ENCODE measurements around the gene VPS51.
"Not testable (repeated sequence)": the region's sequence is repeated elsewhere in the genome, so short reads cannot be mapped to it uniquely, and the experiment has no call there.

Gene VPS51

DNA sequence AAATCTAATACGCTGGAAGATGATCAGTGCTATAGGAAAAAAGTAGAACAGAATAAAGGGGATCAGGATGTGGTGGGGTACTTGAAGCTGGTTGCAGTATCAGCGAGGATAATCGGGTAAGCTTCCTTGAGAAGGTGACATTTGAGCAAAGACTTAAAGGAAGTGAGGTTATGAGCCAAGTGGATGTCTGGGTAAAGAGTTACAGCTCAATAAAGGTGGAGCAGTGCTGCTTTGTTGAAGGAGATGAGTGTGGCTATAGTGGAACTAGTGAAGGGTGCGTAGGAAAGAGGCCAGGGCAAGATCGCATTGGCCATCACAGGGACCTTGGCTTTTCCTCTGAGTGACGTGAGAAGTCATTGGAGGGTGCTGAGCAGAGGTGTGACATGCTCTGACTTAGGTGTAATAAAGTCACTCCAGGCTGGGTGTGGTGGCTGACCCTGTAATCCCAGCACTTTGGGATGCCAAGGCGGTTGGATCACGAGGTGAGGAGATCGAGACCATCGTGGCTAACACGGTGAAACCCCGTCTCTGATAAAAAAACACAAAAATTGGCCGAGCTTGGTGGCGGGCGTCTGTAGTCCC, 40.6 kb downstream of the VPS51 start:
- DNase-seq, result no peak

DNA sequence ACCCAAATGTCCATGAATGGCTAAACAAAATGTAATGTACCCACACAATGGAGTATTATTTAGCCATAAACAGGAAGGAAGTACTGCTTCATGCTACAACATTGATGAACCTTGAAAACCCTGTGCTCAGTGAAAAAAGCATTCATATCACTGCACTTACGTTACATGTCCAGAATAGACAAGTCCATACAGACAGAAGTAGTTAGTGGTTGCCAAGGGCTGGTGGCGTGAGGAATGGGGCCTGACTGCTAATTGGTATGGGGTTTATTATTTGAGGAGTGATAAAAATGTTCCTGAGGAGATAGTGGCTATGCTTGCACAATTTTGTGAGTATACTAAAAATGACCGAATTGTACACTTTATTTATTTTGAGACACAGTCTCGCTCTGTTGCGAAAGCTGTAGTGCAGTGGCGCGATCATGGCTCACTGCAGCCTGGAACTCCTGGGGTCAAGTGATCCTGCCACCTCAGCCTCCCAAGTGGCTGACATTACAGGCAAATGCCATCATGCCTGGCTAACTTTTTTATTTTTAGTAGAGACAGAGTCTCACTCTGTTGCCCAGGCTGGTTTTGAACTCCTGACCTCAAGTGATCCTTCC, 46.0 kb downstream of the VPS51 start:
- no peak for DNase-seq

DNA sequence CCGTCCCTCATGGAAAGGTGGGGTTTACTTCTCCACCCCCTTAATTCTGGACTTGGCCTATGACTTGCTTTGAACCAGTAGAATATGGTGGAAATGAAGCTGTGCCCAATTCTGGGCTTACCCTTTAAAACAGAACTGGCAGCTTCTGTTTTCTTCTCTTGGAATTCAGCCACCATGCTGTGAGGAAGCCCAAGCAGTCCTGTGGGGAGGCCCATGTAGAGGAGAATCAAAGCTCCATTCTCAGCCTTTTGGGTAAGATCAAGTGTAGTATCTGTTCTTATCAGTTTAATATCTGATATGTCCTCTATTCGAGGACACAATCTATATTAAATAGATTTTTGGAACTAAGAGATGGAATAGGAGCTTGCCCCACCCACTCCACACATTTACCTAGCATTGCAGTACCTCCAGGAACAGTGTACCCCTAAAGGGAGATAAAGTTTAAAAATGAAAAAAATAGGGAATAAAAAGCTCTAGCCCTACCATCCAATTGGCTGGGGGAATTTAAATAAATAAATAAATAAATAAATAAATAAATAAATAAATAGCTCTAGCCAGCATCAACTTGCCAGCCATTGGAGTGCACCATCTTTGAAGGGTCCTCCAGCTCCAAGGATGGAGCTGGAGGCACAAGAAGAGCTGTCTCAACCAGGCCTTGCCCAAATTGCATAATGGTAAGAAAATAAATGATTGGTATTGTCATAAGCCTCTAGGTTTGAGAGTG, 51.5 kb downstream of the VPS51 start:
- no peak for DNase-seq

DNA sequence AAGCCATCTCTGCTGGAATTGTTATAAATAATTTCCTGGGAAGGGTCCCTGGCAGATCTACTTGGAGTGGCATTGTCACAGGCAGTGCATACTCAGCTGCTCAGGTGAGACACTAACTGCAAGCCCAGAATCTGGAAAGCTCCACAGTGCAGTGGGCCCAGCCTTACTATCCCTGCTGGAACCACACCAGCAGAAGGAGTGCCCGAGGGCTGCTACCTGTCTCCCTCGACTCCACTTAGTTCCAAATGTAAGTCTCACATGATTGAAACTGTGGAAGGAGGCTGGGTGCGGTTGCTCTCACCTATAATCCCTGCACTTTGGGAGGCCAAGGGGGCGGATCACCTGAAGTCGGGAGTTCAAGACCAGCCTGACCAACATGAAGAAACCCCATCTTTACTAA, 52.6 kb downstream of the VPS51 start:
- no peak for DNase-seq

DNA sequence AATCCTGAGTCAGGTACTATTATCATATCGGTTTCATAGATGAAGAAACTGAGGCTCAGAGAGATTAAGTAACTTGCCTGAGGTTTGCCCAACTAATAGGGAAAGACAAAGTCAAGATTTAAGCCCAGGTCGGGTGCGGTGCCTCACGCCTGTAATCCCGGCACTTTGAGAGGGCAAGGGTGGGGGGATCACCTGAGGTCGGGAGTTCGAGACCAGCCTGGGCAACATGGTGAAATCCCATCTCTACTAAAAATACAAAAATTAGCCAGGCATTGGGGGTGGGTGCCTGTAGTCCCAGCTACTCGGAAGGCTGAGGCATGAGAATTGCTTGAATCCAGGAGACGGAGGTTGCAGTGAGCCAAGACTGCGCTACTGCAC, 54.1 kb downstream of the VPS51 start:
- DNase-seq, result not testable (repeated sequence)

DNA sequence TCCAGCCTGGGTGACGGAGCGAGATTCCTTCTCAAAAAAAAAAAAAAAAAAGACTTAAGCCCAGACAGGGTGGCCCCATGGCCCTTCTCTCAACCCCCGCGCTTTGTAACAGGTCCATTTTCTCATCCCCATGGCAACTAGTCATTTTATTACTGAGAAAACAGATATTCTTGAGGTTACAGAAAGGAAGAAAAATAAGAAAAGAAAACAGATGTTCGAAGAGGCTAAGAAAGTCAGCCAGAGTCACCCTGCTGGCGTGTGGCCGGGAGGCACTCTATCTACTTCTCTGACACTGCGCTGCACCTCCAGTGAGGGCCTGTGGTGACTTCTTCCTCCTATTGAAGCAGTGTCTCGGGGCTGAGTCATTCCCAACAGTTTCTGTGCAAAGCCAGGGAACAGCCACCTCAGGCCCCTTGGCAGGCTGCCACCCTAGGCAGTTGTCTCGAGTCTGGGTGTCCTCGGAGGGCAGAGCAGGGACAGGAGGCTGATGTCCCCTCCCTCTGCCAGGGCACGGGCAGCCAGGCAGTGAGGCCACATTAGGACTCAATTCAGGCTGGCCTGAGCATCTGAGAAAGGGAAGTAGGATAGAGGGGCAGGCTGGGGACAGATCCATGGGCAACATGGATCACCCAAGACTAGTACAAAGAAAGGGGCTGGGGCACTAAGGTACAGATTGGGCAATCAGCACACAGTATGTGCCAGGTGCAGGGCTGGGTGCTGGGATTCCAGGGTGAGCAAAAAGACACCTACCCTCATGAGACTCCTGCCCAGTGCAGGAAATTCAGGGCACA, 54.7 kb downstream of the VPS51 start:
- no peak for DNase-seq

DNA sequence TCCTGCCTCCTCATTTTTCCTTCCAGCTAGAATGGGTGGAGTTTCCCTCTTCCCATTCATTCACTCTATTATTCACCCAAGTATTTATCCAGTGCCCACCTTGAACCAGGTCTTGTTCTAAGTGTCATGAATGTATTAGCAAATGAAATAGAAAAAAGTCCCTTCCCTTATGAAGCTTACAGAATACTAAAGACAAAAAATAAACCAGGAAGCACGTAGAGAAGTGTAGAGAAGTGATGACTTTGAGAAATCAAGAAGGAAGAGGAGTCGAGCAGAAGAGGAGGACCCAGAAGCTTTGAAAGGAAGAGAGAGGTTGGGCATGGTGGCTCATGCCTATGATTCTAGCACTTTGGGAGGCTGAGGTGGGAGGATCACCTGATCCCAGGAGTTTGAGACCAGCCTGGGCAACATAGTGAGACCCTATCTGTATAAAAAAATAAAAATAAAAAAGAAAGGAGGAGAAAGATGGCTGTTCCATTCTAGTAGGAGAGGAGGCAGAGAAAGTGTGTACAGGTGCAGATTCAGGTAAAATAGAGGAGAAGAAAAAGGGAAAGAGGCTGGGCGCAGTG, 55.4 kb downstream of the VPS51 start:
- DNase-seq, result no peak

DNA sequence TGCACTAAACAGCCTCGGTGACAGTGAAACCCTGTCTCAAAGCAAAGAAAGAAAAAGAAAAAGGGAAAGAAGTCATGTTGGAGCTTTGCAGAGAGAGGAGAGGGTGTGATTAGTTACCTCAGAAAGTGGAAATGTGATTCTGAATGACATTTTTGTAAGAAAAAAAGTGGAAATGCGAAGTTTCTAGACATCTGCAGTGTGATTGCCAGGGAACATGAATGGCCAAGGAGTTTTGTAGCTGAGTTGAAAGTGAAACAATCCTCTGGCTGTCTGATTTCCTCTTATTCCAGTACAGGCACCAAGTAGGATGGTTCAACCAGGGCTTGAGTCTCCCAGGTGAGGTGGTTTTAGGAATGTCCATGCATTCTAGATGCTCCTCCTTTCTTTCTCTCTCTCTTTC, 56.1 kb downstream of the VPS51 start:
- no peak for DNase-seq

DNA sequence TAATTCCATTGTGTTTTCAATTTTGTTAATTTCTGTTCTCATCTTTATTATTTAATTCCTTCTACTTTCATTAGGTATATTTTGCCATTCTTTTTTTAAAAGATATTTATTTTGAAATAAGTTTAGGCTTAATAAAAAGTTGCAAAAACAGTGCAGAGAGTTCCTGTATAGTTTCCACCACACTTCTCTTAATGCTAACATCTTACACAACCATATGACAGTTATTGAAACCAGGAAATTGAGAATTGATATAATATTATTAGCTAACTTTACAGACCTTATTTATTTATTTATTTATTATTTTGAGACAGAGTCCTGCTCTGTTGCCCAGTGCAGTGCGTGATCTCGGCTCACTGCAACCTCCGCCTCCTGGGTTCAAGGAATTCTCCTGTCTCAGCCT, 60.2 kb downstream of the VPS51 start:
- DNase-seq, result no peak

DNA sequence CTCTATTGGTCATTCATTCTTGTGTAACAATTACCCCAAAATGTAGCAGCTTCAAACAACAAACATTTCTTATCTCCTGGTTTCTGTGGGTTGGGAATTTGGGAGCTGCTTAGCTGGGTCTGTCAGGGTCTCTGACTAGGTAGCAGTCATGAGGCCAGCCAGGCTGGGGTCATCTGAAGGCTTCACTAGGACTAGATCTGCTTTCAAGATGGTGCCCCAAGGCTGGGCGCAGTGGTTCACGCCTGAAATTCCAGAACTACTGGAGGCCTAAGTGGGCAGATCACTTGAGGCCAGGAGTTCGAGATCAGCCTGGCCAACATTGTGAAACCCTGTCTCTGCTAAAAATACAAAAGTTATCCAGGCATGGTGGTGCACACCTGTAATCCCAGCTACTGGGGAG, 60.9 kb downstream of the VPS51 start:
- no peak for DNase-seq

DNA sequence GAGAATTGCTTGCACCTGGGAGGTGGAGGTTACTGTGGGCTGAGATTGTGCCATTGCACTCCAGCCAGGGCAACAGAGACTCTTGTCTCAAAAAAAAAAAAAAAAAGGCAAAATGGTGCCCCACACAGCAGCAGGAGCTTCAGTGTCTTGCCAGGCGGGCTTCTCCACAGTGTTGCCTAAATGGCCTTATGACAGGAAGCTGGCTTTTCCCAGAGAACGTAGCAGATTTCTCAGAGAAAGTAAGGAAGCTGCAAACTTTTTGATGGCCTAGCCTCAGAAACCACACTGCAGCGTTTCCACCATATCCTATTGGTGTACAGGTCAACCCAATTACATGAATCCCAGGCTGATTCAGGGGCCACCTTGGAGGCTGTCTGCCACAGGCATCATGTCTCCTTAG, 61.3 kb downstream of the VPS51 start:
- DNase-seq, result no peak

DNA sequence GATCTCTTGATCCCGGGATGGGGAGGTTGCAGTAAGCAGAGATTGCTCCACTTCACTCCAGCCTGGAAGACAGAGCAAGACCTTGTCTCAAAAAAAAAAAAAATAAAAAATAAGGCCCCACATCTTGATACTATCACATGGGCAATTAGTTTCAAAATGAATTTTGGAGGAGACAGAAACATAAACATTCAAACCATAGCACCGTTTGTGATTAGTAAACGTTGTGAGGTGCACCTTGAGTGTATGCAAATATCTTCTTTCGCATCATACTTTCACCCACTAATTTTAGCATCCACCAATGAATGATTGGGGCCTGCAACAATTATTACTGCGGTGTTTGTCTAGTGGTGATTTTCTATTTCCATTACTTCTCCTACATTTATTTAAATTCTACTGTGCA, 63.0 kb downstream of the VPS51 start:
- no peak for DNase-seq

DNA sequence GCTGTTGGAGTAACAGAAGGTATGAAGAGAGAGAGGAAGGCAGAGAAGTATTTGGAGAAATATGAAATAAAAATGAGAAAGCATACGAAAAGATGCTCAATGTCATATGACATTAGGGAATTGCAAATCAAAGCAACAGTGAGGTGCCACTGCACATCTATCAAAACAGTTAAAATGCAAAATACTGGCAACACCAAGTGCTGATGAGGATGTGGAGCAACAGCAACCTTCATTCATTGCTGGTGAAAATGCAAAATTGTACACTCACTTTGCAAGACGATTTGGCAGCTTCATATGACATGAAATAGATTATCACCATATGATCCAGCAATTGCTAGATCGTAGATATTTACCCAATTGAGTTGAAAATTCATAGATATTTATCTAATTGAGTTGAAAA, 64.6 kb downstream of the VPS51 start:
- no peak for DNase-seq

All from activated effector memory CD4-positive, alpha-beta T cell treated with anti-CD3 and anti-CD28 coated beads, Interleukin-2, amount 50 U/mL, for 16 hours (primary cell).